Panc1 (cell line): ENCODE data around the gene EOLA2.

Experiments used
- CTCF ChIP-seq: fragments of 450-650 bp; IDR thresholded peaks from 2 replicates; pipeline ENCODE4 v1.5.1; 2017; ENCODE audit warnings: mild to moderate bottlenecking
- REST ChIP-seq, 2 experiments: IDR thresholded peaks; 2 replicates each; pipeline ENCODE4 v1.6.1; 2011 to 2012; ENCODE audit warnings: low read depth in 2 of 2, control low read depth in 1 of 2, low read length in 1 of 2, mild to moderate bottlenecking in 1 of 2, moderate library complexity in 1 of 2; ENCODE audit not compliant: insufficient read depth in 1 of 2

- TF ChIP-seq CTCF (no peak), REST (IDR thresholded peaks at IDR 0.05; ENCODE audit: insufficient read depth in 1 of 2, low read depth in 2 of 2, low read length in 1 of 2) (no peak)
These were observed 777 bp upstream of the EOLA2 start for GRCh38 chrX:149938881-149939654.
